ENCODE data around the gene SNRPD3.

- TF ChIP-seq CTCF (IDR thresholded peaks at IDR 0.05) (no peak), POLR2AphosphoS5 (IDR thresholded peaks at IDR 0.05) (no peak)
These were observed 48.9 kb upstream of the SNRPD3 start for GRCh38 chr22:24506802-24507438.
